GM18858 (cell line): Measurements from ENCODE around the gene RPS3A.
"Not testable (repeated sequence)": the region's sequence is repeated elsewhere in the genome, so short reads cannot be mapped to it uniquely, and the experiment has no call there.

Experiments
- ATAC-seq: cut with Tn5 transposase; IDR thresholded peaks from one replicate; pipeline ENCODE4 v1.9.1; 2021; ENCODE audit not compliant: unreplicated experiment

Gene RPS3A

GRCh38 chr4:151099229-151099975 is at the start of gene RPS3A:
TSS of gene RPS3A (plus strand) at chr4:151099628. CDS start at chr4:151099653, 25 bp downstream.
- peak; percentile 90 for ATAC-seq

GRCh38 chr4:151052785-151053184 is 46.6 kb upstream of the RPS3A start:
- peak; percentile 13 for ATAC-seq

GRCh38 chr4:151055539-151055938 is 43.9 kb upstream of the RPS3A start:
- ATAC-seq = no peak

- not testable (repeated sequence) for ATAC-seq
Observed at GRCh38 chr4:151063143-151063542, 36.3 kb upstream of the RPS3A start.

GRCh38 chr4:151067316-151067970 is 32.0 kb upstream of the RPS3A start:
- ATAC-seq = no peak

GRCh38 chr4:151074416-151074916 is 25.0 kb upstream of the RPS3A start:
- ATAC-seq = no peak

- ATAC-seq = not testable (repeated sequence)
Observed at GRCh38 chr4:151077978-151078377, 21.4 kb upstream of the RPS3A start.

GRCh38 chr4:151087467-151087866 is 12.0 kb upstream of the RPS3A start:
- ATAC-seq = no peak

GRCh38 chr4:151091047-151091446 is 8.4 kb upstream of the RPS3A start:
- no peak for ATAC-seq

GRCh38 chr4:151092488-151092887 is 6.9 kb upstream of the RPS3A start:
- ATAC-seq = no peak

- ATAC-seq = no peak
Observed at GRCh38 chr4:151093203-151093602, 6.2 kb upstream of the RPS3A start.

- ATAC-seq = no peak
Observed at GRCh38 chr4:151094290-151094751, 5.1 kb upstream of the RPS3A start.

GRCh38 chr4:151095142-151095541 is 4.3 kb upstream of the RPS3A start:
- no peak for ATAC-seq

- no peak for ATAC-seq
Observed at GRCh38 chr4:151097759-151098158, 1.7 kb upstream of the RPS3A start.

- ATAC-seq = no peak
Observed at GRCh38 chr4:151098979-151099228, 524 bp upstream of the RPS3A start.

GRCh38 chr4:151099976-151100417 is 569 bp downstream of the RPS3A start:
- ATAC-seq = no peak

- ATAC-seq = no peak
Observed at GRCh38 chr4:151100531-151100930, 1.1 kb downstream of the RPS3A start.

- no peak for ATAC-seq
Observed at GRCh38 chr4:151103758-151104157, 4.3 kb downstream of the RPS3A start.

- ATAC-seq = no peak
Observed at GRCh38 chr4:151104621-151105020, 5.2 kb downstream of the RPS3A start.

- no peak for ATAC-seq
Observed at GRCh38 chr4:151105454-151106032, 6.1 kb downstream of the RPS3A start.

- ATAC-seq = no peak
Observed at GRCh38 chr4:151107063-151107462, 7.6 kb downstream of the RPS3A start.

GRCh38 chr4:151110236-151110635 is 10.8 kb downstream of the RPS3A start:
- ATAC-seq = no peak
